IMR-90 (cell line): Measurements from ENCODE around the gene GZMB.

Experiments used
- FOS ChIP-seq: fragments of 150-350 bp; IDR thresholded peaks from 2 replicates; pipeline ENCODE4 v1.6.1; 2016; ENCODE audit warnings: low read depth, low read length
- MXI1 ChIP-seq: IDR thresholded peaks from 2 replicates; pipeline ENCODE4 v1.6.1; 2012; ENCODE audit warnings: low read depth, mild to moderate bottlenecking, low read length, moderate library complexity, borderline replicate concordance
- POLR2A ChIP-seq: IDR thresholded peaks from 2 replicates; pipeline ENCODE4 v1.6.1; 2012; ENCODE audit warnings: mild to moderate bottlenecking, low read depth, low read length
- RCOR1 ChIP-seq: IDR thresholded peaks from 2 replicates; pipeline ENCODE4 v1.6.1; 2012; ENCODE audit warnings: mild to moderate bottlenecking, low read length, improper control_type of control experiment; ENCODE audit not compliant: insufficient replicate concordance
- TF ChIP-seq, protein P1 (sequence below): conservative IDR thresholded peaks from 2 replicates; pipeline ENCODE4 v1.5.1; 2012; ENCODE audit warnings: mild to moderate bottlenecking, low read depth, low read length, improper control_type of control experiment
- TF ChIP-seq, protein P2 (sequence below): fragments of 150-350 bp; IDR thresholded peaks from 2 replicates; pipeline ENCODE4 v1.6.1; 2017; ENCODE audit warnings: mild to moderate bottlenecking, antibody characterized with exemption, low read length, low read depth

- TF ChIP-seq, protein P1, sequence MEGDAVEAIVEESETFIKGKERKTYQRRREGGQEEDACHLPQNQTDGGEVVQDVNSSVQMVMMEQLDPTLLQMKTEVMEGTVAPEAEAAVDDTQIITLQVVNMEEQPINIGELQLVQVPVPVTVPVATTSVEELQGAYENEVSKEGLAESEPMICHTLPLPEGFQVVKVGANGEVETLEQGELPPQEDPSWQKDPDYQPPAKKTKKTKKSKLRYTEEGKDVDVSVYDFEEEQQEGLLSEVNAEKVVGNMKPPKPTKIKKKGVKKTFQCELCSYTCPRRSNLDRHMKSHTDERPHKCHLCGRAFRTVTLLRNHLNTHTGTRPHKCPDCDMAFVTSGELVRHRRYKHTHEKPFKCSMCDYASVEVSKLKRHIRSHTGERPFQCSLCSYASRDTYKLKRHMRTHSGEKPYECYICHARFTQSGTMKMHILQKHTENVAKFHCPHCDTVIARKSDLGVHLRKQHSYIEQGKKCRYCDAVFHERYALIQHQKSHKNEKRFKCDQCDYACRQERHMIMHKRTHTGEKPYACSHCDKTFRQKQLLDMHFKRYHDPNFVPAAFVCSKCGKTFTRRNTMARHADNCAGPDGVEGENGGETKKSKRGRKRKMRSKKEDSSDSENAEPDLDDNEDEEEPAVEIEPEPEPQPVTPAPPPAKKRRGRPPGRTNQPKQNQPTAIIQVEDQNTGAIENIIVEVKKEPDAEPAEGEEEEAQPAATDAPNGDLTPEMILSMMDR: no peak
- TF ChIP-seq, protein P2, sequence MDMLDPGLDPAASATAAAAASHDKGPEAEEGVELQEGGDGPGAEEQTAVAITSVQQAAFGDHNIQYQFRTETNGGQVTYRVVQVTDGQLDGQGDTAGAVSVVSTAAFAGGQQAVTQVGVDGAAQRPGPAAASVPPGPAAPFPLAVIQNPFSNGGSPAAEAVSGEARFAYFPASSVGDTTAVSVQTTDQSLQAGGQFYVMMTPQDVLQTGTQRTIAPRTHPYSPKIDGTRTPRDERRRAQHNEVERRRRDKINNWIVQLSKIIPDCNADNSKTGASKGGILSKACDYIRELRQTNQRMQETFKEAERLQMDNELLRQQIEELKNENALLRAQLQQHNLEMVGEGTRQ: no peak
- no peak for TF ChIP-seq RCOR1
- no peak for TF ChIP-seq POLR2A
- no peak for TF ChIP-seq MXI1
- TF ChIP-seq FOS: no peak
These were observed at the start of gene GZMB for GRCh38 chr14:24634158-24634557.
